Amniotic stem cell (primary cell): ENCODE data around the gene TMEM272.

Experiments used
- DNase-seq: peaks from one replicate; lab custom pipeline; 2025; lab: John Stamatoyannopoulos, UW

Gene TMEM272, protein sequence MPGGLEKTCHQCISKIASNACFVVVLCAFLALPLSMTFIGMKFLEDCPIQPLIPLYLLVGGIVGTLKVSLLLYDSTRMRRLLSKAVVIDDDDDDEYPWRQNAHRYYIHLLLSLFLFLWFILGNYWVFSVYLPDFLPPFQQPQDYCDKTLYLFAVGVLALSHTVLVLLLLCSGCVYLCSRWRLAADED

DNA sequence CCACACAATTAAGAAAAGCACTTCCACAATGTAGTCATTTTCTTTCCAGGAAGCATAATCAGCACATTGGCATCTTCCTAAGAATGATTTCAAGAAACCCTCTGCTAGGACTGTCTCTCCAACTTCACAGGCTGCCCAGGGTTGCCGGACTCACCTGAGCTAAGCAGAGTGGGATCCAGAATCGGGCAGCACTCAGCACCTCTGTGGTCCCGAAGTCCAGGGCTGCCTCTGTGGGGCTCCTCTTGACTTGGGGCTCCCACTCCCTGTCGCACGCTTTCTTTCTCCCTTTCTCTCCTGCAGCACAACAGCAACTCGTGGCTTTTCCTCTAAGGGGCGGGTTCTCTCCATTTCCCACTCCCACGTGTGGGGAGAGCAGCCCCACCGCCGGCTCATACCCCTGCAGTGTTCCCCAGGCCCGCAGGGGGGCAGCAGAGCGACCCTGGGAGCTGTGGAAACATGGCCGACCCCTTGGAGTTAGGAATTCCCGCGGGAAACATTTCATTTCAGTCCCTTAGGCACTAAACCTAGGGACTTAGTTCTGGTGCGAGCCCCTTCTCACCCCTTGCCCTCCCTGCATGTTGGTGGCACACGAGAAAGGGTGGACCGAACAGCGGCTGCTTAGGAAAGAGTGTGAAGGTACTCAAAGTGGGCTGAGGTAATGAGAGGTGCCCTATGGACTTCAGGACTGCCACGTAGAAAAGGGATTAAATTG lies at the start of gene TMEM272:
TMEM272 (minus strand) TSS at position 316 of the 712 bp plus-strand sequence. CDS start 6,647 bp downstream, outside the sequence.
- no peak for DNase-seq

DNA sequence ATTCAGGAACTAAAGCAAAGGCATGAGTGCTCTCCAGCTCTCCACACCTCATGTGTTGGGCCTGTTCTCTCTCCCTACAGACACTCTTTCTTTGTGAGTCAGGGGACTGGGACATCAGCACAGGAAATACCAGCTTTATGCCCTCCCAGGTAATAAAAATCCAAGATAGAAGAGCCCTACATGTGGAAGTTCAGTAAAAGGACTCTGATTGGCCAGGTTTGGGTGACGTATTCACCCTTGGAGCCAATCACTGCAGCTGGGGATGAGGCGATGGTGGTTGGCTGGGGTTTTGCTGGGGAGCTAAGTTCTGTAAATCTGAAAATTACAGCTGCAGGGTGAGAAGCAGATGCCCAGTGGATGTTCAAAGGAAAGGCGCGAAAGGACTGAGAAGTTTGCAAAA lies 49.3 kb upstream of the TMEM272 start:
- DNase-seq, result no peak

DNA sequence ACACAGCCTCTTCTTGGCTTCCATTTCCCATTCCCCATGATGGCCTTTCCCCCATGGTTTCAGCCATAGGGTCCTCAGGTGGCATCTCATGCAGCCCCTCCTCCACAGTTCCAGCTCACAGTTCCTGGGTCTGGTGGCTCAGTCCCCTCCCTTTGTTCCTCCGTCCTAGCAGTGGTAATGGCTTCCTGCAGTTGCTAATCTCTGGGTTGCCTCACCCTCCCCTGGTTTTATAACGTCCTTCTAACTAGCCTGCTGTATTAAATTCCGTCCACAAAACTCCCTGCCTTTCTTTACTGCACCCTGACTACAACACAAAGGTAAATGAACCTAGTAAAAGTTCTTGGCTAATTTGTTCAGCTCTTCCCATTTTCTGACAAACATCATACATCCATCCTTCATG lies 47.7 kb upstream of the TMEM272 start:
- DNase-seq, result no peak

DNA sequence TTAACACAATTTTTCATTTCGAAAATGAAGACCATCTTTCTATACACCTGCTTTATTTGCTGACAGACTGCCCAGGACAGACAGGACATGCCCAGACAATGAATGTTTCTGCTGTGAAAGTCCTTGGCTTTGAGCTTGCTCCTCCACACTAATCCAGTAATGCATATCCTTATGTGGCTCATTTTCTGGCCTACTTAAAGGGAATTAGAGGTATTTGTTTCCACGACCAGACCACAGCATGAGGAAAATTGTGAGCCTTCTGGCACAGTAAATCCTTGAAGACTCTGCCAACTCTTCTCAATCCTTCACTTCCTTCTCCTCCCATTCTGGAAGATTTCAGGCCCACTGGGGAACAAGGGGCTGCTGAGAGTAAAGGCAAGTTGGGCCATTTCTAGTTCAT lies 42.5 kb upstream of the TMEM272 start:
- no peak for DNase-seq

DNA sequence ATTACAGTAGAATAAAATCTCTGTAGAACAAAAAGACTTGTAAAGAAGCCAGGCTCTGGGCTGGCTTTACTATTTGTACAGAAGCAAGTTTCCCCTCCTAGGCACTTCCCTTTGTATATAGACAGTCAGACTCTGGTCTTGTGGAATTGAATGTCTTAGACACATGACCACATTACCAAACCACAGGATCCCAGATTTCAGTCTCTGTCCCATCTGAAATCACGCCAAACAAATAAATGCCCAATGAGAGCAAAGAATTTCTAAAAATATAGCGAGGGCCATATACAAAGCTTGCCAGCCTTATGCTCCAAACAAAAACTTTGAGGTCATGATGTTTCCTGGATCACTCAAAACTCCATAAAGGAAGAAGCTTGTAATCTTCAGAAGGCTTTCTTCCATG lies 40.7 kb upstream of the TMEM272 start:
- no peak for DNase-seq

DNA sequence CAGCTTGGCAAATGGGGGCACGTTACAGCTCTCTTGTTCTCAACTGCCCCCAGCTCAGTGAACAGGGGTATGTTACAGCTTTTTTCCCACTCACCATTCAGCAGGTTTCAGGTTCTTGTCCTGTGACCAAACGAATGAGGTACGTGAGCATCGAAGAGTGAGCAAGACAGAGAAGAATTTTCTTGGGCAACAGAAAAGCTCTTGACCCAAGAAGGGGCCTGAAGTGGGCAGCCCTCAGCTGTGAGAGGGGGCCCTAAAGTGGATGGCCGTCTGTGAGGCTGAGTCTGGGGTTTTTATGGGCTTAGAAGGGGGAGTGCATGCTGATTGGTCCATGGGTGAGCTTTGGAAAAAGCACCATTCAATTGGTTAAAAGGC lies 38.2 kb upstream of the TMEM272 start:
- no peak for DNase-seq

DNA sequence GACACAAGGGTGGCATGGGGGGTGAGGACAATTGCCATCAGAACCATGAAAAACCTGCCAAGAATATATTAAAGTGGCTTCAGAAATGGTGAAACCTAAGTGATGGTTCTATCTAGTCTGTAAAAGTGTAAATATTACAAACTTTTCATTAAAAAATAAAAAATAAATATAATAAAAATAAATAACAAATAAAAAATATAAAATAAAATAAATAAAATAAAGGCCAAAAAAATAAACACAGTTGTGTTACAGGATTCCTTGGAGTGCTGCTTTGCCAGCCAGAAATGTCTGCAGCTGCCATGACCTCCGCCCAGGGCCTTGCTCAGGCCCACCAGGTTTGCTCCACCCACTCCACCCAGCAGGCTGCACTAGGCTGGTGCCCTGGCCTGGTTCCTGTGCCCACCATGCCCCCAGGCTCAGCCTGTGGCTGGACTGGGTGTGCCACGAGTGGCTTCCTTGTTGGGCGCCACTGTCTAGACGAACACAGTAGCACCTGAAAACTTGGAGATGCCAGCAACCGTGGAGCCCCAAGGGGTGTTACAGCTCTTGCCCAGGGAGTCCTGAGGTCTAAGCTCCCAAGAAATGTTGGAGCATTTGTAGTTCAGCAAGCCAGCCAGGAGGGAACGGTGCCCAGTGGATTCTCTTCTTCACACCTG lies 37.7 kb upstream of the TMEM272 start:
- no peak for DNase-seq

DNA sequence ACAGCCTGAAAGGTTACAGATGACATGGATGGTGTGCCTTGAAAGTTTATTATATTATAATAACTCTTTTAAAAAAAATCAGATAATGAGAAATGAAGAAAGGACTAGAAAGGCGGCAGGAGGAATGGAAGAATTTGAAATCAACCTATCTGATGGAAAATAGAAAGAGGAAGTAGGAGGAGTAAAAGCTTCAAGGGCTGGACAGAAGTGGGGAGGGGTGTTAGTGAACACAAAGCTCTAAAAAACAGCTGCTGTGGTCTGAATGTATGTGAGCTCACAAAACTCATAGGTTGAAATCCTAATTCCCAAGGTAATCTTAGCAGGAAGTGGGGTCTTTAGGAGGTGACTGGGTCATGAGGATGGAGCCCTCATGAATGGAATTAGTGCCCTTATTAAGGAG lies 36.3 kb upstream of the TMEM272 start:
- no peak for DNase-seq

DNA sequence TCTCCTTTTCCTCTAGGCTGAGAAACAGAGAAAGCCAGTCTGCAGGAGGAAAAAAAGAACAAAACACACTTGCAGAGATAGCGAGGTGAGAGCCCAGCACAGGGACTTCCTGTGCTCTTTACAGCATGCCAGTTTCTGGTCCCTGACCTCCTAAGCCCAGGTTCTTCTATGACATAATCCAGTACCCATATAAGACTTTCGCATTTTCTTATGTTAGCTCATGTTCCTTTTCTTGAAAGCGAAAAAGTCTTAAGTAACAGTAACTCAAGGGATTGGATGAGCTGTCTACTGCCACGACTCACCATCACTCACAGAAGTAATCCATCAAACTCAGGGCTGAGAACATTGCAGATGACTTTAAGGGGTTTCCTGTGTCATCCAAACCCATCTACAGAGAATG lies 34.2 kb upstream of the TMEM272 start:
- DNase-seq, result no peak

DNA sequence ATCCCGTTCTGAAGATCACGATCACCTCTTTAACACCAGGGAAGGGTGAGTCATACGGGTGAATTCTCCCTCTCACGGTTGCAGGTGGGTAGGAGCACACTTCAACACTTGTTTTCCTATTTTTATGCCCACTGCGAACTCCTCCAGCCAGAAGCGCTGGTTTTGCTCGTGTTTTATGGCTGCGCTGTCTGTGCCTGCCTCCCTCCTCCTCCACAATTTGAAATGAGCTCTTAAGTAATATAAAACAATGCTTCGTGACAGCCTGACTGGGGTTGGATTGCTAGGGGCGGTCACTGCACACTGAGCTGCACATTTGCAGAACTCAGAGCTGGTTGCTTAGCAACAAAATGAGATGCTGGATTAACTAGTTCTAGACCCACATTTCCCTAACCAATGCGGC lies 29.7 kb upstream of the TMEM272 start:
- no peak for DNase-seq

DNA sequence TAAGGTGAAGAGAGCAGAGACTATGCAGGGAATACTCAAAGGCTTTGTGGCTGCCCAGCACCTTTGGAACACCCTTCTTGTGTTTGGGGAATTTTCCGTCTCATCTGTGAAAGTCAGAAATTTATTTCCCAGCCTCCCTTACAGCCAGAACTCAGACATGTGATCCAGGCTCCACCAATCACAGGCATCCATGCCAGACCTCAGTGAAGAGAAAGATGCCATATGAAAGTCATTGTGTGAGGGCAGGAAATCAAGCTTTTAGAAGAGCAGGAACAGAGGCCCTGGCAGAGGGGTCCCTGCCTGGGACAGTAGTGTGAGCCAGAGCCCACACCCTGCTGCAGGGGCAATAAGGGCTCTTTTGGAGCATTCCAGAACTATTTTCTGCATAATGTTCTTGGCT lies 28.9 kb upstream of the TMEM272 start:
- no peak for DNase-seq

DNA sequence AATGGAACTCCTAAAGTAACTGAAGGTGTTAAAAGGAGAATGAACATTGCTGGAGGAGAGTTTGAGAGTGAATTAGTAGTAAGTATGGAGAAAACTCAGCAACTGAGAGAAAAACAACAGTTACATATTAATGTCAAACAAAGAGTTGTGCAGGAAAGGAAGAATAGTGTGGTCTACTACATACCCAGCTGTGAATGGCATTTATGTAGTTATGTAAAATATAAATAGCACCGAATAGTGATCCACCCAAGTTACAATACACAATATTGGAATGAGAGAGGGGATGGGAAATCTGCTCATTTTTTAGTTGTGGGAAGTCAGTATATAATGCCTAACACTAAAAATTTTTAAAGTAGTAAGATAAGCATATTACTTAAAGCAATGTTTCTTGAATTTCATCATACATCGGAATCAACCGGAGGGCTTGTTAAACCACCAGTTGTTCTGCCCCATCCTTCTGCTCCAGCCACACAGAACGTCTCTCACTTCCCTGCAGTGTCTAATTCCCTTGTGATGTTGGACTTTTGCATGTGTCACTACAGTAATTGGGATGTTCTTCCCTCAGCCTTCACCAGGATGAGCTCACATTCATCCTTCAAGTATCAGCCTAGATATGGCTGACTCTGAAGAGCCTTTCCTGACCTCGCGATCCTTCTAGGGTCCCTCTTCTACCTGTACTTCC lies 28.3 kb upstream of the TMEM272 start:
- no peak for DNase-seq

DNA sequence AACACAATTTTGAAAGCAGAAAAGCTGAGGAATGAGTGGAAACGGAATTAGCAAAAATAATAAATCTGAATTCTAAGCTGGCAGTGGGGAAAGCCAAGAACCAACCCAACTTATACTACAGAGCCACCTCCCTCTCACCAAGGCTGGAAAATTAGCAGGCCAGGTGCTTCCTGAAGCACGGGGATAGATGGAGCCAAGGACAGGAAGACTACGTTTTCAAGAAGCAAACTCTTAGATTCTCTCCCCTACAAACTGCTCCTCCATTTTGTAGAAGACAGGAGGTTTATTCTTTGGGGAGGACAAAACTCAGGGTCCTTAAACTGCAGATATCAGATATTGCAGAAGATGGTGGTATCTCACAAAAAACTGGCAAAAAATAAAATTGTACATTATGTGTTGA lies 25.6 kb upstream of the TMEM272 start:
- DNase-seq, result no peak

DNA sequence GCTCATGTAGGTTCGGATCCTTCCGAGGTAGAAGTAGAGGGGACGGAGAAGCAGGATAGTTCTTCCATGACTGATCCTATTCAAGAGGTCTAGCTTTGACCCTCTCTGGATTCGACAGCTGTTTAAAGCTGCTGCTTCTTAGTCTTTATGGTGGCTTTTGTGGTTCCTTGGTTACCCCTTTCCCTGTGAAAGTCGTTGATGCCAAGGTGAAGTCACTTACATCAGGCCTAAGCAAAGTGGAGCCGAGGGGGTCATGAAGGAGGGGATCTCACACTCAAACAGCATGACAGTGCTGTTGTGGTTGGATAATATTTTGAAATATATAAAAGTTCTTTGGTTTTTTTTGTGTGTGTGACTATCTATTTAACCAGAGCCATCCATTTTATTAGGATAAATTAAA lies 24.9 kb upstream of the TMEM272 start:
- DNase-seq, result no peak

DNA sequence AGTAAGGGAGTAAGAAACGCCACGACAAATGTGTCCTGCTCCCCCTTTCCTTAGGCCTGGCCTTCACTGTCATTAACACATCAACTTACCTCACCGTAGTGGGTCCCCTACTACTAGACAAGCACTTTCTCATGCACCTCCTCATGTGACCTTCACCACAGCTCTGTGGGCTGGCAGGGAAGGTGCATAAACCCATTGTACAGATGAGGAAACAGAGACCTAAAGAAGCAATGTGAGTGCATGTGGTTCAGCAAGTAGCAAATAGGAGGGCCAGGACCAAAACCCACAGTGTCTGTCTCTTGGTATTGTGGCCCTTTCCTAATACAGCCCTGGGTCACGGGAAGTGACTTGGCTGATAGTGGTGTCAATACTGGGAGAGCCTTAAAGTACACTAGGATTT lies 22.1 kb upstream of the TMEM272 start:
- DNase-seq, result no peak

DNA sequence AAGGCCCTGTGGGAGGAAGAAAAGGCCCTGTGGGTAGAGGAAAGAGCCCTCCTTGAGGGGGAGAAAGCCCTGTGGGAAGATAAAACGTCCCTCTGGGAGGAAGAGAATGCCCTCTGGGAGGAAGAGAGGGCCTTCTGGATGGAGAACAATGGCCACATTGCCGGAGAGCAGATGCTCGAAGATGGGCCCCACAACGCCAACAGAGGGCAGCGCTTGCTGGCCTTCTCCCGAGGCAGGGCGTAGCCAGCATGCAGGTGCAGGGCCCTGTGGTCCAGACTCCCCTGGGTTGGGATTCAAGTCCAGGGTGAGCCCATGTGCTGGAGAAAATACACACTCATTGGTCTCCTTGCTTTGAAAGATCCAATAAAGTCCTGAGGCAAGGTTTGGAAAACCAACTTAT lies 20.9 kb upstream of the TMEM272 start:
- DNase-seq, result no peak

DNA sequence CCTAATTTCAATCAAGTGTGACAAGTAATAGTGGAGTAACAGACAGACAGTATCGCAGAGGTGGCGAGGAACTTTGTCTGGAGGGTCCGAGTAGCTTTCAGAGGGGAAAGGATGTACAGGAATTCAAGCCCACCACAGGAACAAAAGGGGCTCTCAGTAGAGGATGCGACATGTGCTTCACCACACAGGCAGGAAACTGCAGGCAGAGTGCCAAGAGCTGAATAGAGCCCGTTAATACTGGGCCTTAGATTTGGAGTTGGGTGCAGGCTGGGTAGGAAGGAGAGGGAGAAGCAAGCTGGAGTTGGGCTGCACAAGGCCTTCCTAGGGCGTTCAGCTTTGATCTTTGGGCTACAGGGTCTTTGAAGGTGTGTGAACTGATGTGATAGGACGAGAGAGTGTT lies 18.0 kb upstream of the TMEM272 start:
- DNase-seq, result no peak

DNA sequence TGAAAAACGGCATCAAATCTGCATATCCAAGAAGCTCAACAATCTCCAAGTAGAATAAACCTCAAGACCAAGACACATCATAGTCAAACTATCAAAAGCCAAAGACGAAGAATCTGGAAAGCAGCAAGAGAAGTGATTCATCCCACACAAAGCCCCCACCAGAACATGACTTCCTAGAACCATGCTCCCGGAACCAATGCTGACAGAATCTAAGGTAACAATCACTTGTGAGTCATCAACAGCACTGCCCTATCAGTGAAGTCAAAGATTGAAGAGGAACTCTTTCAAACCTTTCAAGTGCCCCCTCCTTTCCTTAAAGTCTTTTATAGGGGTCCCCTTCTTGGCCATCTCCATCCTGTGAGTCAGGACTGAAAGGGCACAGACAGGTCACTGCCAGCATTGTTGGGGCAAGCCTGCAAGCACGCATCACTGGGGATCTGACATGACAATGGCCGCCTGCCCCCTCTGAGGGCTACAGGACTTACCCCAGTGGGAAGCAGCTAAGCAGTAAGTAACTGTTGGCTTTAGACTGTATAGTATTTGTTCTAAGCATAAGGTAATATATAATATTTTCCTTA lies 16.8 kb upstream of the TMEM272 start, which contains the start of gene CCDC70:
CCDC70 (plus strand) TSS at position 247 of the 578 bp plus-strand sequence. CDS start 3,443 bp downstream, outside the sequence.
- DNase-seq, result no peak

DNA sequence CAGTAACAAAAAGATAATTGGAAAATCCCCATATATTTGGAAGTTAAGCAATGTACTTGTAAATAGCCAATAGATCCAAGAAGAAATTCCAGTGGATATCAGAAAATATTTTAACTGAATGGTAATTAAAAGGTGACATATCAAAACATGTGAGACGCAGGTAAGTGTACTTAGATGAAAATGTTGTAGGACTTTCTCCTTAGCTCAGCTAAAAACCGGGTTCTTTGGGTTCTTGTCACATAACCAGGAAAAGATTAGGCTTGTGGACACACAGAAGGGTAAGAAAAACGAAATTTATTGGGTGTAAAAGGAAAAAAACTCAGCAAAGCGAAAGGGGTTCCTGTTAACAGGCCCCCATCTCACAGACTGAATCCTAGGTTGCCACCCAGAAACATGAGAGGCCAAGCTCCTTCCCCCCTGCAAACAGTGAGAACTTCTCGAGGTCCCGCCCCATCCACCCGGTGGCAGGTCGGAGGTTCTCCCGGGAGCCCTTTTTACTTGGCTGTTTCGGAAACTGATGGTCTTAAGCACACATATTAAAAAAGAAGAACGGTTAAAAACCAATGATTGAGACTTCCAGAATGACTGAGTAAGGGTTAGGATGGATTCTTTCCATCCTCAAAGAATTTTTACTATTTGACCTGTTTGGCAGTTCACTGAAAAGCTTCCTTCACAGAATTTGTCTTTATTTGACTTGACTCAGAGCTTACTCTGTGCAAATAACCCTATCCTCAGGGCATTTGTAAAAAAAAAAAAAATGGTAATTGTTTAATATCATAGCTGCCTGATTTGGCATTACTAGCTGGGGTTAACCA lies 13.7 kb upstream of the TMEM272 start:
- no peak for DNase-seq

DNA sequence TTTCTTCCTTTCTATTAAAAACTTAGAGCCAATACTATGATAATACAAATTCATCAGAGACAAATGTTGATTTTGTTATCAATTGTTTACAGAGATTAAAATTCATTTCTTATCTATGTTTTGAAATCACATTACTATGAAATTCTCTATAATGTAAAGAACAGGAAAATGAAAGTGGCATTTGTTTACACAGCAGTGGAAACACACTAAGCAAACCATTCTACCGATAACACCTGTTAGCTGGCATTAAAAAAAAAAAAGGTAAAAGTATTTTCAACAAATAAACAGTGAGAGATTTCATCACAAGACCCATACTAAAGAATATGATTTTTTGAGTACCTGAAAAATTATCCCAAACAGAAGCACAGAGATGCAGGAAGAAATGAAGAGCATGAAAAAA lies 12.0 kb upstream of the TMEM272 start:
- DNase-seq, result no peak

DNA sequence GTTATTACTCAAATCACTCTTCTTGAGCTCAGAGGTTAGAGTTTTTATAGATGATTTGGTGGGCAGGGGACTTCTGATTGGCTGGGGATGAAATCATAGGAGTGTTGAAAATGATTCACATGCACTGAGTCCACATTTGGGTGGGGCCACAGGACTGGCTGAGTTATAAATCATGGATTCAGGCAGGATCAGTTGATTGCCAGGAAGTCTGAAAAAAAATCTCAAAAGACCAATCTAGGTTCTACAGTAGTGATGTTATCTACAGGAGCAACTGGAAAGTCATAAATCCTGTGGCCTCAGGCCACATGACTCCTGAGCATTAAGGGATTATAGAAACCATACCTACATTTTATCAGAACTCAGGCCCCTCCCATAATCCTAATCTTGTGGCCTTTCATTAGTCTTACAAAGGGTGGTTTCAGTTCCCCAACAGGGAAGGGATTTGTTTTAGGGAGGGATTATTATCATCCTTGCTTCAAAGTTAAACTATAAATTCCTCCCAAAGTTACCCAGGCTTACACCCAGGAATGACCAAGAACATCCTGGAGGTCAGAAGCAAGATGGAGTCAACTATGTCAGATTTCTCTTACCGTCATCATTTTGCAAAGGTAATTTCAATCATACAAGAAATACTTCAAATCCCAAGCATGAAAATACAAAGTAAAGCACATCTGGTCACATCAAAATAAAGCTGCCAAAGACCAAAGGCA lies 11.2 kb upstream of the TMEM272 start:
- no peak for DNase-seq
